ENCODE results near the gene PPP1R3C.

Gene PPP1R3C

DNA sequence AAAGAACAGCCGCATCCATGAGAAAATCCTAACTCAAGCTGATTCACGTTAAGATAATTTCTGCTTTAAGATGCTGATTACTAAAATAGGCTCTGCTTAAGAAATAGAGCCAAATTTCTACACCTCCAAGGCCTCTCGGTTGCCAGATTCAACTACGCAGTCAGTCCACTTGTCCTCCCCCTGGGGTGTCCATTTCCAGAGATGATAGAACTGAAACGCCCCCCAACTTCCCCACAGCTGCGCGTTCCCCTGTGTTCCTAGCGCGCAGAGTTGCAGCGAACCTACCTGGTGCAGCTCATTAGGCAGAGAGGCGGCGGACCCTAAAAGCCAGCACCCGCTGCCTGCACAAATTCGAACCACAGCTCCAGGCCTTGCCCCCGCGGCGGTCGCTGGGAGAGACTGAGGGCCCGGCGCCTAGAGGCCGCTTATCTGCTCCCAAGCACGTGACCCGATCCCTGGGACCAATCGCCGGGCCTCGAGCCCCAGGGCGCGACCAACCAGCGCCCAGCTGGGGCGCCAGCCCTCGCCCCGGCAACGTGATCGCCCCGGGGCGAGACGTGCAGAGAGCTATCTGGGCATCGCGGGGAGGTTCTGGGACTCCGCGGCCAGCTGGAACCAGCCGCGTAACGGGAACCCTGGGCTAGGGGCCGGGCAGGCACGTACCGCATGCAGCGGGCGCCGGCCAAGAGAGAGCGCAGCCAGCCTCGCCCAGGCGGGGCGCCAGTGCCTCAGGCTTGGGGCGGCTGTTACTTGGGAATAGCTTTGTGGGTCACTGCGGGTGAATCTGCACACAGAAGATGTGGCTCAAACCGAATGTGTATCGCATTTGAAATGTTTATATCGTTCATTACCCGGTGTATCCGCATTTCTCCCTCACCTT lies at the start of gene PPP1R3C:
PPP1R3C (minus strand) TSS at position 401 of the 880 bp plus-strand sequence; CDS start at position 299, 102 bp downstream.
- DNase-seq (ENCODE audit: low read depth in 2 of 2) = no peak

DNA sequence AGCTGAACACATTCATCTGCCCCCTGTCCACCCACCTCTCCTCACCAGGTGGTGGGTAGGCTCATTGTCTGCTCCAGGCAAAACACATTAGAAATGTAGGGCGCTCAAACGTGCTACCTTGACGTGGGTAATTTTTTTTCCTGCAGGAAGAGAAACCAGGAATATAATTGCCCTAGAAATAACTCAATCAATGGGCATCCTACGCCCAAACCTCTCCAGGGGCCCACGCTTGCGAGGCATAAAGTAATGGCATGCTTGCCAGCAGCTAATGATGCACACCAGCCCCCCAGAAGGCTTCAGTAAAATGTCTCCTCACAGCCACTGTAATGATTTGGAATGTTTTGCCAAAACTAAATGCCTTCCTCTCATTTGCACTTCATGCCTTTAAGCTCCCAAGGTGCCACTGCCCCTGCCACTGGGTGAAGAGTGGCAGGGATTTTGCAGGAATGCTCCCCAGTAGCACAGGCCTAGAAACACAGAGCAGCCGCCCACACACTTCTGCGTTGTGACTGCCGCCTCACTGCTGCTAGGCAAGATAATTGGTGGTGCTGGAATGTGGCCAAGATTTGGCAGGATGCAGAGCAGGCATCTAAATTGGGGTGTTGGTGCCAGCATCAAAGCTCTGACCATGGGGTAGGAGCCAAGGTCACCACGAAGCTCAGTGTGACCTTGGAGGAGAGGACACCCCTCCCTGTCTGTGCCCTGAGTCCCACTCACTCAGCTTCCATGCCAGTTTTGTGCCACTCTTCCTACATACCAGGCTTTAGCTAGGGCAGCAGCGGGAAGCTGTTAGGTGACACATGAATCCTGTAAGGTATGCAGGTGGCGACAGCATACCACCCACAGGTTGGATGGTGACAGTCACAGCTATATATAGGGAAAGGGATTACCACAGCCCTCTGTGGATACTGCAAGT lies 48.7 kb upstream of the PPP1R3C start:
- DNase-seq (ENCODE audit: low read depth in 2 of 2) = no peak

DNA sequence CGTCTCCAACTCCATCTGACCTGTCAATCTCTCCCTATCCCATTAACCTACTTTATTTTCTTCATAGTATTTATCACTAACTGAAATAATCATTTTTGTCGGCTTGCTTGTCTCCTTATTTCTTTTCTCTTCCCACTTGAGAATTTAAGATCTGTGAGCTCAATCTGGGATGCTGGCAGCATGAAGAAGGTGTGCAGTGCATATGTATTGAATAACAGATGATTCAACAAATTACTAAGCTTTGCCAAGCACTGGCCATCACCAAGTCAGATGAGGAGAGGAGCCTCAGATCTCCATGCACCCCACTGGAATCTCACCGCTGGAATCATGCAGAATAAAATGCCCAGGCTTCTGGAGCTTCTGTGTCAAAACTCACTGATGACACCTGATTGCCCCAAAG lies 47.6 kb upstream of the PPP1R3C start:
- DNase-seq (ENCODE audit: low read depth in 2 of 2) = no peak

DNA sequence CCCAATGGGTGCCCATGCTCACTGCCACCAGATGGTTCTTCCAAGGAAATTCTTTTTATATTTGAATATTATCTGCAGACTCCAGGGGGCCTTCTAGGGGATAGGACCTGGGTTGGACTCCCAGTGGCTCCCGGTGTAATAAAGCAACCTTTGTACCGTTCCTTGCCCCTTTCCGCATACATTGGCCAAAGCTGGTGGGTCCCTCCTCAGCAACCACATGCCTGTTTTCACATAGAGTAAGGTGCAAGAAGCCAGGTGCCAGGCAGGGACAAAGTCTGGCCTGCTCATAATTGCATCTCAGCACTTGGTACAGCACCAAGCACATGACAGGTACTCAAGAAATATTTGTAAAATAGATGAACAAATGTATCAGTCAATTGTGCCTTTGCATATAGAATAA lies 46.4 kb upstream of the PPP1R3C start:
- DNase-seq (ENCODE audit: low read depth in 2 of 2) = no peak

DNA sequence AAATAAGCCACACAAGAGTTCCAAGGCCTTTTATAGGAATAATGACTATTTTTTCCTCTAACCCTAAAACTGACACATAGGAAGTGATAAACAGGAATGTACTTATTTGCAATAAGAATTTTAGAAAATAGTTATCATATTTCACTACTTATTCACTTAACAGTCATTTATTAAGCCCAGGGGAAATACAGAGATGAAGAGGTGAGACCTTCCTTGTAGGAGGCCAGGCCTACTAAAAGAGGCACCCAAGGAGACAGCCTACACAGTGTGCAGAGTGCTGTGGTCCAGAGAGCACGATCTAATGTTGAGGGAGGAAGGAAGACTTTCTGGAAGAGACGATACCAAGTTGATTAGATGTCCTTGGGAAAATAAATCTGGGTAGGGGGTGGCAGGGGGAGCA lies 45.0 kb upstream of the PPP1R3C start:
- no peak for DNase-seq (ENCODE audit: low read depth in 2 of 2)

DNA sequence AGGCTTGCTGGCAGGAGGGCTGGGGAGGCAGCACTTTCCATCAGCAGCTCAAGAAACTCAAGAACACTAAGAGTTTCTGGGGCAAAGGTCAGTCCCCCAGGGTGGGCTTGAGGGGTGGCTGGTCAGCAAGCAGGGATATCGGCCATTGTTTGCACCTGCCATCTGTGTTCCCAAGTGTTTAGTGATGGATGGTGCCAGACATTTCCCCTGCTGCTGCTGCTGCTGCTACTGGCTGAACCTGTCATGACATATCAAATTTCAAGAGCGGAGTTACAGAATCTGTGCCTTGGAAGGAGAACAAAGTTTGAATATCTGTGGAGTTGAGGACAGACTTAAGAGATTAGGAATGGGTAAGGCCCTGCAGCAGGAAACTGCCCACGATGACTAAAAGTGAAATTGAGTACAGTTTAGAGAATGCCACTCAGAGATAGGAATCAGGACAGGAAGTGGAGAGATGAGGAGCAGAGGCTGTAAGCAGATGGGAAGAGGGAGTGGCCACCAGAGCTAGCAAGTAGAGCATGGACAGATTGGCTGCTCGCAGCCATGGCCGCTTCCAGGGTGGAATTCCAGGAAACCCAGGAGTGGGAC lies 39.2 kb upstream of the PPP1R3C start:
- no peak for DNase-seq (ENCODE audit: low read depth in 2 of 2)

DNA sequence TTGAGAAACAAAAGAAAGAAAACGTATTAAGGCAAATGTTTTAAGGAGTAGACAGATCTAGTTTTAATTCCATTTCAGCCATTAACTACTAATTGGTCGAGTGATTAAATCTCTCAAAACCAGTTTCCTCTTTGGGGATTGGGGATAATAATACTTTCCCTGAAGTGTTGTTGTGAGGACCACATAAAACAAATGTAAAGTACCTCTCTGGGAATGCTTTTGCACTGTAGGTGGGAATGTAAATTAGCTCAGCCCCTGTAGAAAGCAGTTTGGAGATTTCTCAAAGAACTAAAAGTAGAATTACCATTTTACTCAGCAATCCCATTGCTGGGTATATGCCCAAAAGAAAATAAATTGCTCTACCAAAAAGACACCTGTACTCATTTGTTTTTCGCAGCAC lies 36.0 kb upstream of the PPP1R3C start:
- DNase-seq (ENCODE audit: low read depth in 2 of 2) = no peak

DNA sequence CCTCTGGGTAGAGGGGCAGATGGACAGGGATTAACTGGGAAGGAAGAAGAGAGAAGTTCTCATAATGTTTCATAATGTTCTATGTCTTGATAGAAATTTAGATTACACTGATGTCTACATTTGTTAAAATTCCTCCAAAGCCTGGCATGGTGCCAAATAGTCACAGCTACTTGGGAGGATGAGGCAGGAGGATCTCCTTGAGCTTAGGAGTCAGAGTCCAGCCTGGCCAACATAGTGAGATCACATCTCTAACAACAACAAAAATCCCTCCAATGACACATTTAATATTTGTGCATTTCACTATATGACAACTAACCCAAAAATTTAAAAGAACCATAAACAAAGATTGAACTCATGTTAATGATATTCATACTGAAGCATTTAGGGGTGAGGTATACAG lies 33.0 kb upstream of the PPP1R3C start:
- DNase-seq (ENCODE audit: low read depth in 2 of 2) = no peak

DNA sequence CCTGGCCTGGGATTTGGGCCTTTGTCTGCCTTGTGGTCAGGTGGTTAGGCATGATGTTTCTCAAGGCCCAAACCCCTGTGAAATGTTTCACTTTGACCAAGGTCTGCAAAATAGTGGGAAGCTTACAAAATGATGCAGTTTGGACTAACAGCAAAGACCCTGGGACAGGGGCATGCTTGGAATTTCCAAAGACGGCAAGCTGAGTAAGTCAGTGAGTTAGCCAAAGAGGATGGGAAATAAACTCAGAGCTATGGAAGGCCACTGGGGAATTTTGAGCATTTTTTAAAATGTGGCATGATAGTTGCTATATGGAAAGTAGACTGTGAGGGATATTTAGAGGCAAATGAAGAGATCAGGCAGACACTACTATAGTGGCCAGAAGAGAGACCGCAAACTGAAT lies 31.6 kb upstream of the PPP1R3C start:
- no peak for DNase-seq (ENCODE audit: low read depth in 2 of 2)

DNA sequence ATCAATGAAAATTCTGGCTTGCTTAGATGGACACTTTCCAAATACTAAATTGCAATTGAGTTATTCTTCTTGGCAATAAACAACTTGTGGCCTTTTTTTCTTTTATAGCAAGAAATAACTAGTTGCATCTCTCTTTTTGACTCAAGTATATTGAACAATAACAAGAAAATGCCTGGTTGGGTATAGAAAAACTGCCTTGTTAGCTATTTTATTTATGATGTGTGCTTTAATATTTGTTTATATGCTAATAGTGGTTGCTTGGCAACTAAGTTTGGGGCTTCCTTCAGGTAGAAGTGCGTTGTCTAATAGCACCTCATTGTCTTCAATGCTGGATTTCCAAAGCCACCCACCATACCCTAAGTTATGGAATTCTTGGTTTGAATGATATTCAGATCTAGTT lies 30.1 kb upstream of the PPP1R3C start:
- no peak for DNase-seq (ENCODE audit: low read depth in 2 of 2)

DNA sequence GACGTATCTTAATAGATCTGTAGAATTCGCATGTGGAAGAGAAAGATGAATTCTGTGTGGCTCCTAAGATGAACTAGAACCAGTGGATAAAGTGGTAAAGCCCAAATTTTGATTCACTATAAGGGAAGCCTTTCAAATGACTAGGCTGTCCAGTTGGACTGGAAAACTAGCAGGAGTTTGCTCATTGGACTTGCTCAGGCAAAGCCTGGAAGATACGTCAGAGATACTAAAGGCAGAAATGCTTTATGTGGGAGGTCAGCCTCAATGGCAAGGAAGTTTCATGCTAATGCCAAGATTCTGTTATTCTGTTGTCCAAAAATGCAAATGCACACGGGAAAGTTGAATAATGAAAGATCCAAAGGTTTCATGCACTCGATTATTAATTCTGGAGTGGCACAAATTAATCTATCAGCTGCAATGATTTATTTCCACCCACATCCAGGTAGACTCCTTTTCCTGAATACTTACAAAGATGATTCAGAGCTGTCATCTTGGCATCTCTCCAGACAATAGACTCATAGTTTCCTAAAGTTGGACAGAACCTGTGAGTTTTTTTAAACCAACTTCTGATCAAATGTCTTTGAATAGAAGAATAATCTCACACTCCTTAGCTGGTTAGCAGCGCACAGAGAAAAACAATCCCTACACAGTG lies 20.5 kb upstream of the PPP1R3C start:
- no peak for DNase-seq (ENCODE audit: low read depth in 2 of 2)

DNA sequence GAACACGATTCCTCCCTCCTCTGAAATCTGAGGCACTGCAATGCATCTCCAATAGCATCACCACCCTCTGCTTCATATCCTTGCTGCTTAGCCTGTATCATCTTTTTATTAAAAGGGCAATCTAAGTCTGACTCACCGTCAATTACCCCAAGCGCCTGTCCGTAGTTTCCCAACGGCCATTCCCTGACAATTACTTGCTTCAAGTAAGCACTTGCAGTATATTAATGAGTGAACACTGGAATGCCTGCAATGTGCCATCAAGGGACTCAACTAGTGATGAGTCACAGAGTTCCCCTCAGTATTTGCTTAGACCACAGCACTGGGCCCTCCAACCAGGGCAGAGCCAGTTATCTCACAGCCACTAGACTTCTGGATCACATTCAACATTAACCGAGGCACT lies 19.5 kb upstream of the PPP1R3C start:
- no peak for DNase-seq (ENCODE audit: low read depth in 2 of 2)

DNA sequence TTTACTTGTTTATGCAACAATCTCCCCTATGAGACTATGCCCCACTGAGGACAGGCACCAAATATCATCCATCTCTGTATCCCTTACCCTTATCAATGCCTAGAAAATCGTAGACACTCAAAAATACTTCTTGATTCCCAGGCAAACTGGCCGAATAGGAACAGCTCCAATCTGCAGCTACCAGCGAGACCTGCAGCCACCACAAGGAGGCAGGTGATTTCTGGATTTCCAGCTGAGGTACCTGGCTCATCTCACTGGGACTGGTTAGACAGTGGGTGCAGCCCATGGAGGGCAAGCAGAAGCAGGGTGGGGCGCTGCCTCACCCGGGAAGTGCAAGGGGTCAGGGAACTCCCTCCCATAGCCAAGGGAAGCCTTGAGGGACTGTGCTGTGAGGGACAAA lies 10.8 kb upstream of the PPP1R3C start:
- no peak for DNase-seq (ENCODE audit: low read depth in 2 of 2)

DNA sequence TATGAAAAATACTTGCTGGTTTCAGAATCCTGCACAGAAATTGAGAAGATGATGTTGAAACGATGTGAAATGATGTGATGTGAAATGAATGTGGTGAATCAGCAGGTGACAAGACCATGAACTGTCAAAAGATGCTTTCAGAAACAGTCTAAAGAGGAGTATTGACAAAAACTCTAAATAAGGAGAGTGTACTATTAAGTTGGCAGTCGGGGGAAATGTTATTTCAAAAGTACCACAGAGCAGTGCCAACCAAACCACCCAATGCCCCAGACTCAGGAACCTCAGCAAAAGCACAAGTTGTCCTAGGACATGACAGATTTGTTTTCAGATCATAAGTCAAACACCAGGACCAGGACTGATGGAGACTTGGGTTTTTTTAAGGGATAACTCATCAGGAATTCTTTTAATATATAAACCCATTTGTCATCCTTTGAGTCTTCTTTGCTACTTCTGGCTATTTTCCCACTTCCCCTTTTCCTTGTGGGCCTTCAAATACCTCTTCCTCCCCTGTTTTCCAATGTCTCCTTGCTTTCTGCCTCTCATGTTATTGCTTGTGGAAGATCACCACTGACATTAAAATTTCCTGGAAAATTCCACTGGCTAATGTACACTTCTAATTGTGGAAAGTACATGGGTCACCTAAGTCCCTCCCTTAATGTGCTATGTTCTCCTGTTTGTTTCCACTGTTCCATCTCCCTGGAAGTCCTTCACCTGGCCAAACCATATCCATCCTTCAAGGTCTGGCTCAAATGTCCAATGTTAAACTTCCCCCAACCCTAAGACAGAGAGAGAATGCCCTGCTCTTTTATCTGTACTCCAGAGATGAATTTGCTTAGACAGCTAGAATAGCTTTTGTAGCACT lies 10.2 kb upstream of the PPP1R3C start:
- no peak for DNase-seq (ENCODE audit: low read depth in 2 of 2)

DNA sequence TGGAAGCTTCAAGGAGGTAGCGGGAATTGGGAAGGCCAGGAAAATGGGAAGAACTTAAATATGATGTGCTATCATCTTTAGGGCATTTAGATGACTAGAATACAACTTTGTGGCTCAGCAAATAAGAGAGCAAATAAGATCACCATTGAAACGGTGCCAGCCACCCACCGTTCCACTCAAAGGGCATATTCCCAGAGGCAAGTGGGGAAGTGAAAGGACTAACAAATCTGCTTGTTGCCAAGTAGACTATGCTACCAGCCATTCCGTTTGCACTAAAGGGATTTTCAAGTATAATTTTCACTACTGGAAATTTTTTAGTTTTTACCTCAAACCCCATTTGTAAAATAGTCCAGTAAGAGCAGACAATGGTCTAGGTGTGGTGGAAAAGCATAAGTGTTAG lies 4.0 kb upstream of the PPP1R3C start:
- no peak for DNase-seq (ENCODE audit: low read depth in 2 of 2)

DNA sequence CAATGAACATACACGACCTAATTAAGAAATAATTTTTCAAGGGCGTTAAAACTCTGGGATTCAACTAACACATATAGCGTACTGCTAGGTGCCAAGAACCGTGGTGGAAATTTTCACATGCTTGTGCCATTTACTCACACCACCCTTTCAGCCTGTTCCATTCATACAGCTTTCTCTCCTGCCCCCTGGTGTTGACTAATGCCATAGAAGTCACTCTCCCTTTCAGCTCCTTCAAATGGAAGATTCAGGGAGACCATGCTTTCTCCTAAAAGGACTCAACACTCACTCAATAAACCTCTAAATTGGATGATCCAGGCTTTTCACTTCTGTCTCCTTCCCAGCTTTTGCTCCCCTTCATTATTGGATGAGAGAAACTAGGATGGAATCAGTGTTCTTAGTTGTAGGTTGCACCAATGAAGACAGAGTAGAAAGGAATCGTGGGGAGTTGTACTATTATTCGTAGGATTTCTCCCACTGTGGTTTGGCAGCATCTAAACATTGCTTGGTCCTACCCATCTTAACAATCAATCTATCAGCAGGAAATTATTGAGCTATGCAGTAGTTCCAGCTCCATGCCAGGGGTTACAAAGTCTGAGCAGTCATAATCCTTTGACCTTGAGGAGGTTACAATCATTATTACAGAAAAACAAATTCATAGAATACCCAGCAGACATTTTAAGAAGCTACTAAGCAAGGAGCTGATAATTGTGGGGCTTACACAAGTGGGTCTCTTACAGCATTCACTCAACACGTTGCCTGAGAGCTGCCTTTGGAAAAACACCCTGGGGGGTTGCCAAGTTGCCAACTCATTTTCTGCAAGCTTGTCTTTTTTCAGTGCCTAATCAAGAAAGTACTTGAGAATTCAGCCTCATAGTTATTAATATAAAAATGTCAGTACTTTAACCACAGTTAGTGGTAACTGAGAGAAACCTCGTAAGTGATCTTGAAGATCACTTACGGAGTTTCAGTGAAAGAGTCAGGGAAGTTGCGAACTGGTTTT lies 2.8 kb upstream of the PPP1R3C start:
- no peak for DNase-seq (ENCODE audit: low read depth in 2 of 2)

DNA sequence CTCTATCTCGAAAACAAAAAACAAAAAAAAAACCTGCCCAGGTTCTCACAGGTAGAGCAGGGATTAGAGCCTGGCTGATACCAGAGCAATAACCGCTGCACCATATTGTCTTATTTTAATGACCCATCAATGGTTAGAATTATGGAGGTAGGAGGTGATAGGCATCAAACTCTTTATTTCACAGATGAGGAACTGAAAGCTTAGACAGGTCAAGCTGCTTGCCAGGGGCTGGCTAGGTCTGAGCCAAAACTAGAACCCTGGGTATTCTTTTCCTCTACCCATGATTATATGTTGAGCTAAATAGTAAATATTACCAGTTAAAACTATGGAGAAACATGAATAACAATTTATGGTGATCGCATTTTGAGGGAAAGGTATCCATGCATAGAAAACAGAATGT lies 2.0 kb upstream of the PPP1R3C start:
- DNase-seq (ENCODE audit: low read depth in 2 of 2) = no peak

DNA sequence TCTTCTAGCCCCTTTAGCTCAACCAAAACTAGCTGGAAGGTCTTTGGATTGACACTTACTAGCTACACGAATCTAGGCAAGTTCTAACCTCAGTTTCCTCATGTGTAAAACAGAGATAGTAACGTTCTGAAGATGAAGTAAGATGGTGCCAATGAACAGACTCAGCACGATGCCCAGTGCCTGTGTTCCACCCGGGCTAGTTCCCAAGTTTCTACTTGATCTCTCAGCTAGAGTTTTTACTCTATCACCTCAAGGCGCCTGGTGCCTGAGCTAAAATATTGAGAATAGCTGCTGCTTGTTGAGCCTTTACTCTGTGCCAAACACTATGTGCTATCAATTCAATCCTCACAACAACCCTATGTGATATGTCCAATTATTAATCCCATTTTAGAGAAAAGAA lies 1.4 kb upstream of the PPP1R3C start:
- no peak for DNase-seq (ENCODE audit: low read depth in 2 of 2)

DNA sequence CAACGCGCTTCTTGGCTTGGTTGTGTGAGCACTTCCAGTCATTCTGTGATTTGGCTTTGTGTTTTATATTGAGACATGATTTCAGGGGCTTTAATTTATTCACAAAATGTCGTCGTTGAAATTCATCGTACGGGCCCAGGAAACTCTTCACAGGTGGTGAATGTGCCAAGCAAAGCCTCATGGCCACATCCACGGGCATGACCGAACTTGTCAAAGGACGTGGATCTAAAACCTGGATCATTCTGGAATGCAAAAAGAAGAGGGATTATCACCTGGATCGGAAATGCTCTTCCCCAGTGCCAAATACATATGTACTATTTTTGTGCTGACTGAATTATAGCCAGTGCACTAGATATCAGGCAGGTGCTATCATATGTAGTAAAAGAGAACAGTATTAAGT lies 2.2 kb downstream of the PPP1R3C start:
- no peak for DNase-seq (ENCODE audit: low read depth in 2 of 2)
